Measurements from ENCODE around the gene ZFAND2A.

GRCh38 chr7:1142051-1142635 is 17.9 kb downstream of the ZFAND2A start:
- no peak for TF ChIP-seq CTCF (conservative IDR thresholded peaks at IDR 0.05; ENCODE audit: low read length)
- no peak for TF ChIP-seq EZH2phosphoT487 (IDR thresholded peaks at IDR 0.05; ENCODE audit: borderline replicate concordance)

Measured in Loucy (cell line).